Omental fat pad (tissue), 4 donors: ENCODE measurements around the gene MCCD1. TPM values are rescaled to one million over a fixed set of nuclear protein-coding genes. Genes with fewer than 3 reads are reported as not detected.

ENCODE experiments used
- ATAC-seq: fragments of 150-250 bp; one replicate; pipeline ENCODE4 v1.9.1; 2016; ENCODE audit warnings: mild to moderate bottlenecking, moderate library complexity; ENCODE audit not compliant: low FRiP score
- DNase-seq: peaks from one replicate; pipeline ENCODE4 v3.0.0-alpha.2; 2019; ENCODE audit warnings: low spot score
- total RNA-seq, 4 donors: library from RNA; depleted of rRNA; stranded (reverse); fragments of >200 nt; gene quantifications; one replicate each; pipeline ENCODE4 v1.1.0, GENCODE V29; 2016
- TF ChIP-seq, protein P1 (sequence below), 3 donors: fragments of 450-650 bp; IDR thresholded peaks; one replicate each; pipeline ENCODE4 v1.5.1; 2016 to 2017; ENCODE audit warnings: antibody characterized with exemption in 3 of 3, mild to moderate bottlenecking in 3 of 3, moderate library complexity in 2 of 3

The MCCD1 gene
- total RNA-seq, 4 donors from 2014 or later = not detected

DNA sequence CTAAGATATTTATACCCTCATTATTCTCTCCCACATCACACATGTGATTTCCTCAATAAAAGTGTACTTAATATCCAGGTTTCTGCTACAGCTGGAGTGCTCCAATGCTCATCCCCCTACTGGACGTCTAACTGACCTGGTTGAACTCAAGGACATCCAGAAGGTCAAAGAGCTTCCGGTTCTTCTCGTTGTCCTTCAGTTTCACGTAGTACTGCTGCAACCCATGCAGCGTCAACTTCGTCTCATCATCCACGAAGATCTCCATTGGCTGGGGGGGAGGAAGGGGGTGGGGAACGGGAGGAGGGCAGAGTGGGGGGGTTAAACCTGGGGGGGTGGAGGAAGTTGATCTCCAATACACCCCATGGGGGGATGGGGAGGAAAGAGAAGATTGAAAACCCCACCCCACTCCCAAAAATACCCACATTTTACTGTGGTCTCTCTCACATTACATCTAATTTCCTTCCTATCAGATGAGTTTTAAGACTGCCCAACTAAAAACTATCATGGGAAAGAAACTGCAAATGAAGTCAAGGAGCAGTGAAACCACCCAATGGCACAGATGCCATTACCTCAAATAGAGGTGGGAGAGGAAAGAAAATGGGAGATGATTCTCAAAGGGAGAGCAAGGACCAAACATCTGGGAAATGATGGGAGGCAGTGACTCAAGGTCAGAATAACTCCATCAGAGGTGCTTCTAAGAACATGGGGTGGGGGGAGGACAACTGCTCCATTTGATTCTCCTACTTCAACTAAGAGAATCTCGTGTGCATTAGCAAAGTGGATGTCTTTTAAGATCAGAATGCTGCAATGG lies 4.1 kb downstream of the MCCD1 start:
- TF ChIP-seq, protein P1, sequence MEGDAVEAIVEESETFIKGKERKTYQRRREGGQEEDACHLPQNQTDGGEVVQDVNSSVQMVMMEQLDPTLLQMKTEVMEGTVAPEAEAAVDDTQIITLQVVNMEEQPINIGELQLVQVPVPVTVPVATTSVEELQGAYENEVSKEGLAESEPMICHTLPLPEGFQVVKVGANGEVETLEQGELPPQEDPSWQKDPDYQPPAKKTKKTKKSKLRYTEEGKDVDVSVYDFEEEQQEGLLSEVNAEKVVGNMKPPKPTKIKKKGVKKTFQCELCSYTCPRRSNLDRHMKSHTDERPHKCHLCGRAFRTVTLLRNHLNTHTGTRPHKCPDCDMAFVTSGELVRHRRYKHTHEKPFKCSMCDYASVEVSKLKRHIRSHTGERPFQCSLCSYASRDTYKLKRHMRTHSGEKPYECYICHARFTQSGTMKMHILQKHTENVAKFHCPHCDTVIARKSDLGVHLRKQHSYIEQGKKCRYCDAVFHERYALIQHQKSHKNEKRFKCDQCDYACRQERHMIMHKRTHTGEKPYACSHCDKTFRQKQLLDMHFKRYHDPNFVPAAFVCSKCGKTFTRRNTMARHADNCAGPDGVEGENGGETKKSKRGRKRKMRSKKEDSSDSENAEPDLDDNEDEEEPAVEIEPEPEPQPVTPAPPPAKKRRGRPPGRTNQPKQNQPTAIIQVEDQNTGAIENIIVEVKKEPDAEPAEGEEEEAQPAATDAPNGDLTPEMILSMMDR (IDR thresholded peaks at IDR 0.05) = no peak
- DNase-seq (no peak), ATAC-seq (no peak)

DNA sequence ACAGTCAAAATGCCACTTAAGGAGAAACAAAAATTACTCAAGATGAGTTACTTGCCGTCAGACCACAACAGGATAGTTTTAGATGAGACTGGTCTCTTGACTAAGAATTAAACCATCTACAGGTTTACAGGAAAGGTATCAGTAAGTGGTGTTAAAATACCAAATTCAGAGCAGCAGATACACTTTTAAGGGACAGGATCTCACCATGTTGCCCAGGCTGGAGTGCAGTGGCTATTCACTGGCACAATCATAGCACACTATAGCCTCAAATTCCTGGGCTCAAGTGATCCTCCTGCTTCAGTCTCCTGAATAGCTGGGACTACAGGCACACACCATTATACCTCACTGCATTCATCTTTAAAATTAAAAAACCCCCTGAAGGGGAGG lies 4.7 kb downstream of the MCCD1 start:
- TF ChIP-seq, protein P1 (IDR thresholded peaks at IDR 0.05) = no peak
- no peak for DNase-seq
- ATAC-seq = no peak

DNA sequence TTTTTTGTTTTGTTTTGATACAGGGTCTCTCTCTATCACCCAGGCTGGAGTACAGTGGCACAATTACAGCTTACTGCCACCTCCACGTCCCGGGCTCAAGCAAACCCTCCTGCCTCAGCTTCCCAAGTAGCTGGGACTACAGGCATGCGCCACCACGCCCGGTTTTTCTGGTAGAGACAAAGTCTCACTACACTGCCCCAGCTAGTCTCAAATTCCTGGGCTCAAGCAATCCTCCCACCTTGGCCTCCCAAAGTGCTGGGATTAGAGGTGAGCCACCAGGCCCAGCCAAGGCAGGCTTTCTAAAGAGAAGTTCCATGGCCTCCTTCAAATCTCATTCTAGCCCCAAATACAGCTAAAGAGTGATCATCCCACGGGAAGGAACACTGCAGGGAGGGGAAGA lies 5.2 kb downstream of the MCCD1 start:
- no peak for ATAC-seq

DNA sequence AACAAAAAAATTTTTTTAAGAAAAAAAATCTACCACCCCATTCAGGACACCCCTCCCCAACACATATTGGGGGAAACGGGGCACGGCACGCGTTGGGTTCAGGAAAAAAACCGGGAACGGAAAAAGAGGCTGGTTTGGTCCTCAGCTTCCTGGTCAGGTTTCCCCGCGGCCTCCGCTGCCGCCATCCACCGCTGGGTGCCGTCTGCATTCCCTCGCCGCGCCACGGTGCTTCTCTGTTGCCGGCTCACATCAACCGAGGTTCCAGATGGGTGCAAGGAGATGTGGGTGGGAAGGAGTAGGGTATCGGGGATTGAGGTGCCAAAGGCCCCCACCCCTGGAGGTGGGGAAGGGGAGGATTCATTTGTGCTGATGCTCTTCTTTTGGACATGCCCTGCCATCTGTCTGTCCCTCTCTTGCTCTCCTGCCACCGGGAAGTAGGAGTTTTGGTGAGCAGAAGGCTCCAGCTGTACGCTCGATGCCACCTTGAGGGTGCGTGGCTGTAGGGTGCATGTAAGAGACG lies 5.8 kb downstream of the MCCD1 start:
- TF ChIP-seq, protein P1 (IDR thresholded peaks at IDR 0.05) = no peak
- no peak for ATAC-seq
- no peak for DNase-seq

More for the DNA sequence above, 5.2 kb downstream of the MCCD1 start:
- TF ChIP-seq, protein P1 (IDR thresholded peaks at IDR 0.05) = no peak
- no peak for DNase-seq

DNA sequence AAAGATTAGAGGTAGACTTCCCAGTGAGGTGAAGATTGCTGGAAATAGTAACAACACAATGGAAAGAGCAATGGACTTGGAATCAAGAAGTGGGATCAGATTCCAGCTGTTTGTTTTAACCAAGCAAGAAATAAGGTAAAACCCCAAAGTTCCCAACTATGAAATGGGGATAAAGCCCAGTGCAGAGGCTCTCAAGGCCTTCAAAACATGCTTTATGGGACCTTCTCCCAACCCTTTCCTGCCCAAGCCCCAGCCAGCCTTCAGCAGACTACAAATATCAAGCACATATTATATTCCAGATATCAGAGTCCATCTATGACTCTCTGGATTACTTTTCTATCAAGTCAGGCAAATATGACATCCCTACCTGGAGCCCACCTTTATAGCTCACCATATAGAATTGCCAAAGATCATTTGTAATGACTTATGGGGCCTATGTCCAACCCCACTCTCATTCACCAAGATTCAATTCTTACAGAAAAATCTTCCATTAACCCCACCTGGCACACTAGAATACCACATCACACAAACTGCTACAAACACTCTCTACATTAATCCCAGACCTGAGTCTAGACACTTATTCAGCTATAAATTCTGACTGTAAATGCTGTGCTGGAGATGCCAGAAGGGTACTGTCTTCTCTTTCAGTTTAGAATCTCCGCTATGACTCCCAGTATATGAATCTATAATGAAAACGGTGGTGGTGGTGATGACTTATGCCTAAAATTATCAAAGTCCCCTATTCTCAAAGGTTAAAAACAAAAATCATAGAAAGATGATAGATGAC lies 7.0 kb downstream of the MCCD1 start:
- TF ChIP-seq, protein P1 (IDR thresholded peaks at IDR 0.05) = no peak
- ATAC-seq (no peak), DNase-seq (no peak)

DNA sequence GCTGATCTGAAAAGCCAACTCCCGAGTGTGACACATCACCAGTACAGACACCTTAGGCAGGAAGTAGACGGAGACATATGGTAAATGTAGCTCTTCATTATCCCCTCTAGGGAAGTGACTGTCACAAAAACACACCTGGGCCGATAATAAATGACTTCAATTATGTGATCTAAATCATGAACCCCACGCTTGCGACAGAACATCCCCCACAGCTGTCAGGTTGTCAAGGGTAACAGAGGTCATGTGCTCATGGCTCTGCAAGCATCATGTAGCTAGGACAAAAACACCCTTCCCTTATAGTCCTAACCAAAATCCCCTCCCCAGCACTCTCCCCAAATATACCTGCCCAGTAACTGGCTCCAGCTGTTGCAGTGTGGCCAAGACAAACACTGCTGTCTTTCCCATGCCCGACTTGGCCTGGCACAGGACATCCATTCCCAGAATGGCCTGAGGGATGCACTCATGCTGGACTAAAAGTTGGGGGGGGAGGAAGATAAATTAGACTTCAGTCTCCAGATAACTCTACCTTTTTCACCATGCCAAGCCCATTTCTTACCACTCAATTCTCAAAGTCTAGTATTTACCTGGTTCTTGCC lies 10.1 kb downstream of the MCCD1 start:
- DNase-seq = no peak
- TF ChIP-seq, protein P1 (IDR thresholded peaks at IDR 0.05) = no peak
- no peak for ATAC-seq
